Measurements from ENCODE around the gene SPPL2A. TPM values are rescaled to one million over a fixed set of nuclear protein-coding genes. Genes with fewer than 3 reads are reported as not detected.

SPPL2A gene
- total RNA-seq (2016; rRNA removed; fragmentation: Illumina TruSeq; extraction: Trizol) (69.9 and 105 TPM in 2 replicates), polyA plus RNA-seq (2011; rRNA removed) (80.5 and 87.1 TPM in 2 replicates), polyA minus RNA-seq (2011; rRNA and poly(A)+ RNA removed; ENCODE audit: low replicate concordance) (29.8 and 31.4 TPM in 2 replicates), Bru-seq, nascent RNA (percentile 76 among the genes with signal in this experiment), BruChase-seq, experiment 1, labeled RNA remaining after a 6-hour chase (percentile 87 among the genes with signal in this experiment), BruChase-seq, experiment 2, labeled RNA remaining after a 2-hour chase (percentile 80 among the genes with signal in this experiment)
- 27.3 and 31.2 TPM in 2 replicates for total RNA-seq (2016; cell fraction: cytosol; rRNA removed; fragmentation: Illumina TruSeq; extraction: Trizol; ENCODE audit: low read depth)
- total RNA-seq (2016; cell fraction: insoluble cytoplasmic fraction; rRNA removed; fragmentation: Illumina TruSeq; extraction: Trizol) = 66.5 and 98.8 TPM in 2 replicates
- 43.0 and 45.8 TPM in 2 replicates for total RNA-seq (2016; cell fraction: membrane; rRNA removed; fragmentation: Illumina TruSeq; extraction: Trizol)
- 81.8 and 105 TPM in 2 replicates for total RNA-seq (2016; cell fraction: nucleus; rRNA removed; fragmentation: Illumina TruSeq; extraction: Trizol)
- polyA plus RNA-seq (2011; cell fraction: cytosol; rRNA removed) = 28.9 and 46.4 TPM in 2 replicates
- 143 and 183 TPM in 2 replicates for polyA plus RNA-seq (2011; cell fraction: nucleus; rRNA removed)
- 73.6 TPM in 2 replicates for polyA plus RNA-seq (2012)
- 12.7 and 16.1 TPM in 2 replicates for polyA plus RNA-seq (2016; cell fraction: cytosol; fragmentation: Illumina TruSeq; extraction: Trizol; ENCODE audit: low read depth)
- polyA plus RNA-seq (2016; cell fraction: insoluble cytoplasmic fraction; fragmentation: Illumina TruSeq; extraction: Trizol; ENCODE audit: low read depth) = 38.1 and 38.6 TPM in 2 replicates
- polyA plus RNA-seq (2016; cell fraction: membrane; fragmentation: Illumina TruSeq; extraction: Trizol; ENCODE audit: low read depth) = 20.8 and 23.3 TPM in 2 replicates
- 101 TPM in 2 replicates for polyA plus RNA-seq (2016; cell fraction: nucleus; fragmentation: Illumina TruSeq; extraction: Trizol; ENCODE audit: insufficient read depth, low read depth)
- polyA minus RNA-seq (2011; cell fraction: cytosol; rRNA and poly(A)+ RNA removed) = 33.5 and 35.2 TPM in 2 replicates
- 51.2 and 70.0 TPM in 2 replicates for polyA minus RNA-seq (2011; cell fraction: nucleus; rRNA and poly(A)+ RNA removed)
- long read RNA-seq, experiment 1, full-length matches to known transcripts = 33 of 68 reads
- long read RNA-seq, experiment 1, partial matches to known transcripts = 7 of 68 reads
- long read RNA-seq, experiment 1, other reads (novel, unspliced or antisense) = 28 of 68 reads
- long read RNA-seq, experiment 2, full-length matches to known transcripts = 17 of 56 reads
- long read RNA-seq, experiment 2, partial matches to known transcripts = 15 of 56 reads
- long read RNA-seq, experiment 2, other reads (novel, unspliced or antisense) = 24 of 56 reads

- H2AFZ ChIP-seq (ENCODE audit: low read length) = no peak within 1 kb of the TSS
- peaks cover 27% of the 10 kb centered on the region for H3K79me2 ChIP-seq (ENCODE audit: insufficient read depth, low read length)
- DNase-seq (ENCODE audit: low spot score) (peak; percentile 89), FAIRE-seq (no peak), ATAC-seq (peak; percentile 91)
- intact Hi-C loops (cut with micrococcal nuclease; ENCODE audit: unreplicated experiment) = loop anchor here (2.0 to 5.0 kb wide), 2 partner anchors 78 to 111 kb away; partner anchors contain the start of gene TRPM7
- H4K20me1 ChIP-seq (ENCODE audit: insufficient read depth, low read length) = no peaks in the 10 kb centered on the region
- WGBS (ENCODE audit: low lambda C conversion rate) = under 1% methylated on average over 17 of the region's 77 CpGs
- ChIA-PET CTCF (ENCODE audit: low intra/inter-chr PET ratio, low total read pairs) (no interaction called here), POLR2A (interaction anchor here (0.6 to 2.1 kb wide), 8 partner anchors 9 to 114 kb away, joined by 3 to 9 read pairs (median 3); no protein-coding TSS in a partner anchor)
- no TSS peak for BruUV-seq (replicated peaks)
- in situ Hi-C loops (cut with HindIII; ENCODE audit: extremely low pct_ligation_motif_present, low pct_unique_long_range_greater_than_20kb) = no loop called here
- H3K4me3 ChIP-seq (replicated peaks in 1 of 3; ENCODE audit: insufficient read depth in 1 of 3, low read depth in 2 of 3, low read length in 3 of 3) = peak within 1 kb of the TSS; percentile 68 to 94 (median 90)
- no peaks in the 10 kb centered on the region for H3K9me3 ChIP-seq (ENCODE audit: low read length)
- peak within 1 kb of the TSS; percentile 85 for H3K4me2 ChIP-seq (ENCODE audit: low read depth, low read length)
- no peaks in the 10 kb centered on the region; a peak in 1 of 5 replicates for H3K27me3 ChIP-seq (ENCODE audit: control insufficient read depth in 1 of 2, insufficient read depth in 2 of 2, low read length in 2 of 2)
- peaks cover 47% of the 10 kb centered on the region for H3K4me1 ChIP-seq (ENCODE audit: insufficient read depth, low read length)
- no peaks in the 10 kb centered on the region for H3K36me3 ChIP-seq (replicated peaks in 1 of 2; ENCODE audit: control insufficient read depth in 1 of 2, insufficient read depth in 2 of 2, low read length in 2 of 2)
- peak within 1 kb of the TSS; percentile 91 for H3K27ac ChIP-seq (ENCODE audit: extremely low read length, insufficient read depth, low read length)
- H3K9ac ChIP-seq (ENCODE audit: insufficient read depth, low read depth, low read length) = peak within 1 kb of the TSS; percentile 86
- 0 out of 2 replicates have a peak, but pooled peaks have one; percentile 30 for TF ChIP-seq ZNF547 (CRISPR knock-in tag; IDR thresholded peaks at IDR 0.05)
- TF ChIP-seq HMG20B (CRISPR knock-in tag; conservative IDR thresholded peaks at IDR 0.05) = peak; percentile 45; the same call in 1 of the 2 replicates
- no peak for TF ChIP-seq ATAD3A (CRISPR knock-in tag; IDR thresholded peaks at IDR 0.05)
- 0 out of 2 replicates have a peak, but pooled peaks have one; percentile 59 for TF ChIP-seq ZKSCAN5 (CRISPR knock-in tag; IDR thresholded peaks at IDR 0.05)
- TF ChIP-seq STAT6 (CRISPR knock-in tag; IDR thresholded peaks at IDR 0.05; ENCODE audit: borderline replicate concordance) = no peak
- peak; percentile 76 for TF ChIP-seq THAP11 (CRISPR knock-in tag; IDR thresholded peaks at IDR 0.05)
- peak; percentile 90; the same call in 1 of the 2 replicates for TF ChIP-seq CREB3 (CRISPR knock-in tag; IDR thresholded peaks at IDR 0.05)
- TF ChIP-seq STAT5B (CRISPR knock-in tag; IDR thresholded peaks at IDR 0.05) = no peak
- peak in 1 of 2 experiments; percentile 71; a peak in 2 of 4 replicates for TF ChIP-seq EP300 (IDR thresholded peaks at IDR 0.05; ENCODE audit: low read depth in 2 of 2, low read length in 2 of 2)
- peak; percentile 41; the same call in 1 of the 2 replicates for TF ChIP-seq EP300 (CRISPR knock-in tag; IDR thresholded peaks at IDR 0.05; ENCODE audit: borderline replicate concordance)
- TF ChIP-seq GABPB1 (CRISPR knock-in tag; IDR thresholded peaks at IDR 0.05) = peak; percentile 94
- peak; percentile 53; the same call in 1 of the 2 replicates for TF ChIP-seq ZNF792 (CRISPR knock-in tag; IDR thresholded peaks at IDR 0.05)
- peak; percentile 50; the same call in 1 of the 2 replicates for TF ChIP-seq KMT2B (CRISPR knock-in tag; IDR thresholded peaks at IDR 0.05)
- 0 out of 2 replicates have a peak, but pooled peaks have one; percentile 69 for TF ChIP-seq ZNF850 (CRISPR knock-in tag; conservative IDR thresholded peaks at IDR 0.05)
- TF ChIP-seq YEATS2 (CRISPR knock-in tag; IDR thresholded peaks at IDR 0.05; ENCODE audit: borderline replicate concordance) = peak; percentile 54; the same call in 1 of the 2 replicates
These were observed at the start of gene SPPL2A for GRCh38 chr15:50765195-50765967. TSS of gene SPPL2A (minus strand) at chr15:50765706. CDS start at chr15:50765533, 173 bp downstream.

Data from HepG2 (cell line).